PC-3 (cell line): ENCODE data around the gene COPZ1. TPM values are rescaled to one million over a fixed set of nuclear protein-coding genes. Genes with fewer than 3 reads are reported as not detected.

Source experiments
- ATAC-seq: fragments of 200-7000 bp; cut with Tn5 transposase; 2 replicates; pipeline ENCODE4 v1.9.1; 2020; ENCODE audit warnings: mild to moderate bottlenecking, moderate library complexity
- BruUV-seq: library from RNA; stranded (reverse); fragments of 400-500 nt; replicated peaks from 2 replicates; lab custom pipeline; 2021; lab: Mats Ljungman, UMichigan
- CTCF ChIA-PET: fragments of 300-600 bp; sonication (Branson Sonifier 250); formaldehyde crosslinking; loops from one replicate; lab custom pipeline; 2022; ENCODE audit warnings: antibody characterized with exemption; lab: Charles Lee
- POLR2A ChIA-PET: fragments of 300-600 bp; sonication (Branson Sonifier 250); formaldehyde crosslinking; loops from one replicate; lab custom pipeline; 2022; ENCODE audit warnings: antibody characterized with exemption; ENCODE audit not compliant: unreplicated experiment; lab: Charles Lee
- DNase-seq: peaks from one replicate; pipeline ENCODE4 v3.0.0-alpha.2; 2015
- H2AFZ ChIP-seq: fragments of 300-600 bp; sonication (generic); 2 replicates; pipeline ENCODE4 v1.6.0; 2016; ENCODE audit warnings: antibody characterized with exemption, low read length
- H3F3A ChIP-seq: fragments of 300-600 bp; sonication (generic); one replicate; pipeline ENCODE4 v1.6.0; 2017; ENCODE audit warnings: antibody characterized with exemption, low read length, control low read depth, mild to moderate bottlenecking; ENCODE audit not compliant: unreplicated experiment
- H3K27ac ChIP-seq: fragments of 300-600 bp; sonication (generic); 2 replicates; pipeline ENCODE4 v1.5.1; 2016; ENCODE audit warnings: mild to moderate bottlenecking, low read length
- H3K27me3 ChIP-seq: fragments of 300-600 bp; sonication (generic); 2 replicates; pipeline ENCODE4 v1.6.1; 2016; ENCODE audit warnings: low read length, mixed read lengths
- H3K36me3 ChIP-seq: fragments of 300-600 bp; sonication (generic); 2 replicates; pipeline ENCODE4 v1.6.1; 2016; ENCODE audit warnings: low read depth, mixed run types, low read length, mixed read lengths
- H3K4me1 ChIP-seq: fragments of 300-600 bp; sonication (generic); 2 replicates; pipeline ENCODE4 v1.5.1; 2016; ENCODE audit warnings: low read length; ENCODE audit not compliant: insufficient read depth
- H3K4me2 ChIP-seq: fragments of 300-600 bp; sonication (generic); 2 replicates; pipeline ENCODE4 v1.6.0; 2016; ENCODE audit warnings: low read length
- H3K4me3 ChIP-seq: fragments of 300-600 bp; sonication (generic); 2 replicates; pipeline ENCODE4 v1.5.1; 2016; ENCODE audit warnings: mild to moderate bottlenecking, low read length, mixed read lengths
- H3K79me2 ChIP-seq: fragments of 300-600 bp; sonication (generic); 2 replicates; pipeline ENCODE4 v1.6.1; 2017; ENCODE audit warnings: low read length, mixed read lengths
- H3K9ac ChIP-seq: fragments of 300-600 bp; sonication (generic); 2 replicates; pipeline ENCODE4 v1.6.0; 2016; ENCODE audit warnings: mild to moderate bottlenecking, low read length
- H3K9me2 ChIP-seq: fragments of 300-600 bp; sonication (generic); replicated peaks from 2 replicates; pipeline ENCODE4 v1.6.1; 2016; ENCODE audit warnings: mixed run types, low read length, mixed read lengths
- H3K9me3 ChIP-seq: fragments of 300-600 bp; sonication (generic); 2 replicates; pipeline ENCODE4 v1.6.1; 2016; ENCODE audit warnings: low read length, mixed read lengths
- H4K20me1 ChIP-seq: fragments of 300-600 bp; sonication (generic); 2 replicates; pipeline ENCODE4 v1.6.1; 2016; ENCODE audit warnings: low read length, mixed read lengths
- EZH2 ChIP-seq: fragments of 300-600 bp; sonication (generic); IDR thresholded peaks from one replicate; pipeline ENCODE4 v1.6.1; 2017; ENCODE audit warnings: antibody characterized with exemption, mild to moderate bottlenecking, low read length; ENCODE audit not compliant: unreplicated experiment
- EZH2phosphoT487 ChIP-seq: fragments of 300-600 bp; sonication (generic); IDR thresholded peaks from 2 replicates; pipeline ENCODE4 v1.6.1; 2018; ENCODE audit warnings: mild to moderate bottlenecking, antibody characterized with exemption, low read length, borderline replicate concordance
- intact Hi-C: fragments of 100-400 bp; cut with micrococcal nuclease; formaldehyde crosslinking; loops from 2 replicates; pipeline ENCODE4 v1.9.0; 2023
- total RNA-seq: library from RNA; depleted of rRNA; stranded (reverse); fragments of >200 nt; gene quantifications from 2 replicates; pipeline ENCODE4 v1.2.3, GENCODE V29; 2014
- TF ChIP-seq, protein P1 (sequence below): fragments of 300-600 bp; sonication (generic); conservative IDR thresholded peaks from 2 replicates; pipeline ENCODE4 v1.5.1; 2017; ENCODE audit warnings: antibody characterized with exemption, low read depth, mild to moderate bottlenecking, low read length

COPZ1 gene
- total RNA-seq, 1 experiment from 2014 or later = 121 TPM

DNA sequence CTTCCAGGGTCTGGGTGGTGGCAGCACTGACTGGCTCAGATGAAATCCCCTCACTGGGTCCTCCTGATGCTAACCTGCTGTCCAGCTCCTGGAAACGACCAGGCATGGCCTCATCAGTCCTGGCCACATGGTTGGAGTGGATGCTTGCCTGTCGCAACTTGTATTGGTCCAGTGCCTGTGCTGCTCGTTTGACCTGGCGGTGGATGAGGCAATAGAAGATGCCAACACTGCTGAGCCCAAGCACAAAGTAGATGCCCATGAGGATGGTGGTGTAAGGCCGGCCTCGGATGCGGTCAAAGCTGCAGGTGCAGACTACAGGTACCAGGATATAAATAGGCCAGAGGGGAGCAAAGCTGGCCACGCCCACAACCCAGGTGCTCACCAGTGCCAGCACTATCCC lies 38.1 kb downstream of the COPZ1 start:
- POLR2A ChIA-PET = interaction anchor here (0.9 kb wide), 1 partner anchor 16 kb away, joined by 3 read pairs; no protein-coding TSS in a partner anchor

DNA sequence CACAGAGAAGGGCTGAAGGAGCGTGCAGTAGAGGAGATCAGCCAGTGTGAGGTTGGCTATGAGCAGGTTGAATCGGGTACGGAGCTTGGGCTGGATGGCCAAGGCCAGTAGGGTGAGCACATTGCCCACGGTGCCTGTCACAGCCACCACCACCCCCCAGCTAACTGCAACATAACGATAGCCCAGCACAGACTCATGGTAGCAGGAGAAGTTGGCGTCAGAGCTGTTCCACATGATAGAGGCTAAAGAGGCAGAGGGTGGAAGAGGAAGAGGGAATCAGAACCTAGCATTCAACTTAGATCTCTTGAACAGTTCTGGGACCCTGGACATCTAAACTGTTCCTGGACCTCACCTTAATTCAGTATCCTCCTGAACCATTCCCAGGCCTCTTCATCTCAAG lies 38.7 kb downstream of the COPZ1 start:
- no peaks in the 10 kb centered on the region for H3K79me2 ChIP-seq
- no peaks in the 10 kb centered on the region for H3K9me3 ChIP-seq
- ChIA-PET CTCF (no interaction called here), POLR2A (interaction anchor here (0.9 kb wide), 1 partner anchor 16 kb away, joined by 3 read pairs; no protein-coding TSS in a partner anchor)
- no peaks in the 10 kb centered on the region for H3K27me3 ChIP-seq
- no peak overlapping the region for H2AFZ ChIP-seq
- H3K4me1 ChIP-seq = peaks cover 18% of the 10 kb centered on the region
- H3F3A ChIP-seq = no peaks in the 10 kb centered on the region
- no peaks in the 10 kb centered on the region for H3K36me3 ChIP-seq
- TF ChIP-seq EZH2 = no peak
- TF ChIP-seq, protein P1, sequence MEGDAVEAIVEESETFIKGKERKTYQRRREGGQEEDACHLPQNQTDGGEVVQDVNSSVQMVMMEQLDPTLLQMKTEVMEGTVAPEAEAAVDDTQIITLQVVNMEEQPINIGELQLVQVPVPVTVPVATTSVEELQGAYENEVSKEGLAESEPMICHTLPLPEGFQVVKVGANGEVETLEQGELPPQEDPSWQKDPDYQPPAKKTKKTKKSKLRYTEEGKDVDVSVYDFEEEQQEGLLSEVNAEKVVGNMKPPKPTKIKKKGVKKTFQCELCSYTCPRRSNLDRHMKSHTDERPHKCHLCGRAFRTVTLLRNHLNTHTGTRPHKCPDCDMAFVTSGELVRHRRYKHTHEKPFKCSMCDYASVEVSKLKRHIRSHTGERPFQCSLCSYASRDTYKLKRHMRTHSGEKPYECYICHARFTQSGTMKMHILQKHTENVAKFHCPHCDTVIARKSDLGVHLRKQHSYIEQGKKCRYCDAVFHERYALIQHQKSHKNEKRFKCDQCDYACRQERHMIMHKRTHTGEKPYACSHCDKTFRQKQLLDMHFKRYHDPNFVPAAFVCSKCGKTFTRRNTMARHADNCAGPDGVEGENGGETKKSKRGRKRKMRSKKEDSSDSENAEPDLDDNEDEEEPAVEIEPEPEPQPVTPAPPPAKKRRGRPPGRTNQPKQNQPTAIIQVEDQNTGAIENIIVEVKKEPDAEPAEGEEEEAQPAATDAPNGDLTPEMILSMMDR = no peak
- no peak for TF ChIP-seq EZH2phosphoT487
- ATAC-seq (no peak), DNase-seq (no peak)
- no TSS peak for BruUV-seq
- intact Hi-C loops = no loop called here
- no peak overlapping the region for H3K9ac ChIP-seq
- H3K4me2 ChIP-seq = no peak overlapping the region
- H3K4me3 ChIP-seq = no peak overlapping the region
- no peak overlapping the region for H3K27ac ChIP-seq
- no peaks in the 10 kb centered on the region for H3K9me2 ChIP-seq
- no peaks in the 10 kb centered on the region for H4K20me1 ChIP-seq

More for the DNA sequence above, 38.1 kb downstream of the COPZ1 start:
- CTCF ChIA-PET = no interaction called here
- no peaks in the 10 kb centered on the region for H3K79me2 ChIP-seq
- H3K4me2 ChIP-seq = no peak overlapping the region
- H3K9me3 ChIP-seq = no peaks in the 10 kb centered on the region
- no peaks in the 10 kb centered on the region for H3K27me3 ChIP-seq
- no peak for ATAC-seq
- peaks cover 24% of the 10 kb centered on the region for H3K4me1 ChIP-seq
- DNase-seq = no peak
- no peaks in the 10 kb centered on the region for H3F3A ChIP-seq
- H3K4me3 ChIP-seq = no peak overlapping the region
- no peak overlapping the region for H2AFZ ChIP-seq
- H3K9ac ChIP-seq = no peak overlapping the region
- no peak overlapping the region for H3K27ac ChIP-seq
- no peaks in the 10 kb centered on the region for H3K36me3 ChIP-seq
- BruUV-seq = no TSS peak
- H3K9me2 ChIP-seq = no peaks in the 10 kb centered on the region
- intact Hi-C loops = no loop called here
- no peak for TF ChIP-seq EZH2
- TF ChIP-seq, protein P1 = no peak
- TF ChIP-seq EZH2phosphoT487 = no peak
- no peaks in the 10 kb centered on the region for H4K20me1 ChIP-seq

- no peaks in the 10 kb centered on the region for H3K9me2 ChIP-seq
- H3F3A ChIP-seq = no peaks in the 10 kb centered on the region
- no peak for TF ChIP-seq EZH2
- TF ChIP-seq EZH2phosphoT487 = no peak
- TF ChIP-seq, protein P1 = no peak
- POLR2A ChIA-PET = no interaction called here
- H3K79me2 ChIP-seq = no peaks in the 10 kb centered on the region
- CTCF ChIA-PET = no interaction called here
- ATAC-seq (no peak), DNase-seq (no peak)
- H3K36me3 ChIP-seq = no peaks in the 10 kb centered on the region
- BruUV-seq = no TSS peak
- H3K27ac ChIP-seq = no peak within 1 kb of the TSS
- no peak within 1 kb of the TSS for H2AFZ ChIP-seq
- no peak within 1 kb of the TSS for H3K4me3 ChIP-seq
- H4K20me1 ChIP-seq = no peaks in the 10 kb centered on the region
- H3K9me3 ChIP-seq = no peaks in the 10 kb centered on the region
- intact Hi-C loops = no loop called here
- no peaks in the 10 kb centered on the region for H3K27me3 ChIP-seq
- H3K4me1 ChIP-seq = peaks cover 16% of the 10 kb centered on the region
- no peak within 1 kb of the TSS for H3K4me2 ChIP-seq
- no peak within 1 kb of the TSS for H3K9ac ChIP-seq
Observed at GRCh38 chr12:54364413-54364812, 39.5 kb downstream of the COPZ1 start, which contains the start of gene GPR84. Gene GPR84, minus strand, starts transcription at chr12:54364486. Its CDS starts 635 bp downstream, at chr12:54363851.
